SH-SY5Y (cell line): Measurements from ENCODE around the gene TRIM25.

Source experiments
- GATA2 ChIP-seq: IDR thresholded peaks from 2 replicates; pipeline ENCODE4 v1.6.1; 2011; ENCODE audit warnings: mild to moderate bottlenecking, low read depth, low read length
- GATA3 ChIP-seq: IDR thresholded peaks from 2 replicates; pipeline ENCODE4 v1.6.1; 2011; ENCODE audit warnings: low read depth, mild to moderate bottlenecking, low read length, moderate library complexity

GRCh38 chr17:56937687-56938086 lies 23.8 kb upstream of the TRIM25 start:
- TF ChIP-seq GATA2: no peak
- TF ChIP-seq GATA3: no peak
